ENCODE data around the gene CACFD1.

- TF ChIP-seq CTCF (IDR thresholded peaks at IDR 0.05) (no peak), EZH2 (IDR thresholded peaks at IDR 0.05; ENCODE audit: borderline replicate concordance, insufficient read depth, low read depth, low read length, poor library complexity, severe bottlenecking) (no peak)
Observed at GRCh38 chr9:133424187-133424586, 35.6 kb upstream of the CACFD1 start.
